ENCODE results near the gene AXL. TPM values are rescaled to one million over a fixed set of nuclear protein-coding genes. Genes with fewer than 3 reads are reported as not detected.
"Not testable (repeated sequence)": the region's sequence is repeated elsewhere in the genome, so short reads cannot be mapped to it uniquely, and the experiment has no call there.

The AXL gene
- total and polyA plus RNA-seq, 12 donors = 6.5 to 22.8 (median 9.8) TPM

GRCh38 chr19:41175801-41176777 lies 42.9 kb upstream of the AXL start:
- ATAC-seq (peak in 6 of 8 donors; percentile 38 to 82 (median 64)), DNase-seq (no peak)
- no peak for TF ChIP-seq CTCF (IDR thresholded peaks at IDR 0.05)
- Histone ChIP-seq H3K36me3 (no peaks in the 10 kb centered on the region), H3K4me3 (peak overlapping the region in 1 of 10 donors; percentile 31), H3K4me1 (peaks cover 0 to 18% (median 0%) of the 10 kb centered on the region in 9 donors), H3K9me3 (no peaks in the 10 kb centered on the region), H3K27me3 (peaks cover 0 to 11% (median 4%) of the 10 kb centered on the region in 7 donors), H3K27ac (peak overlapping the region in 1 of 10 donors; percentile 69)
- 32 to 35% methylated on average over 14 of the region's 14 CpGs for WGBS, 2 donors
- intact Hi-C loops (cut with DNase I) = no loop called here

GRCh38 chr19:41180173-41180572 lies 38.9 kb upstream of the AXL start:
- WGBS, 2 donors = 94 to 97% methylated on average over 6 to 32 of the region's 34 CpGs
- ATAC-seq = not testable (repeated sequence)

GRCh38 chr19:41186971-41187883 lies 31.8 kb upstream of the AXL start:
- DNase-seq (no peak), ATAC-seq (no peak)
- TF ChIP-seq CTCF (IDR thresholded peaks at IDR 0.05) = no peak
- H3K9me3 ChIP-seq = no peaks in the 10 kb centered on the region
- H3K36me3 ChIP-seq = no peaks in the 10 kb centered on the region
- H3K4me3 ChIP-seq = no peak overlapping the region
- peaks cover 0 to 55% (median 51%) of the 10 kb centered on the region in 7 donors for H3K27me3 ChIP-seq
- no peak overlapping the region for H3K27ac ChIP-seq
- peaks cover 0 to 1% (median 0%) of the 10 kb centered on the region in 9 donors for H3K4me1 ChIP-seq
- 63 to 64% methylated on average over 8 of the region's 8 CpGs for WGBS, 2 donors
- intact Hi-C loops (cut with DNase I) = no loop called here

More at GRCh38 chr19:41180173-41180572, 38.9 kb upstream of the AXL start:
- Histone ChIP-seq H3K27me3 (peaks cover 0 to 15% (median 0%) of the 10 kb centered on the region in 7 donors), H3K4me1 (peaks cover 0 to 17% (median 0%) of the 10 kb centered on the region in 9 donors)
- H3K9me3 ChIP-seq; DNase-seq; H3K27ac ChIP-seq; intact Hi-C loops (cut with DNase I); H3K4me3 ChIP-seq; H3K36me3 ChIP-seq: not testable (repeated sequence)

GRCh38 chr19:41187884-41188279 lies 31.1 kb upstream of the AXL start:
- H3K27ac ChIP-seq = no peak overlapping the region
- peaks cover 0 to 8% (median 2%) of the 10 kb centered on the region in 9 donors for H3K4me1 ChIP-seq
- ATAC-seq (no peak), DNase-seq (no peak)
- TF ChIP-seq CTCF (IDR thresholded peaks at IDR 0.05) = no peak
- no peaks in the 10 kb centered on the region for H3K36me3 ChIP-seq
- H3K27me3 ChIP-seq = peaks cover 0 to 57% (median 55%) of the 10 kb centered on the region in 7 donors
- WGBS, 2 donors = 81 to 83% methylated on average over 3 of the region's 3 CpGs
- intact Hi-C loops (cut with DNase I) = no loop called here
- H3K4me3 ChIP-seq = no peak overlapping the region
- no peaks in the 10 kb centered on the region for H3K9me3 ChIP-seq

All from heart right ventricle (tissue), 16 donors.